Activated CD4-positive, alpha-beta T cell treated with anti-CD3 and anti-CD28 coated beads, Interleukin-2, amount 10 ng/mL, durations not matched to agents 24 days and 14 days (primary cell): ENCODE data around the gene CPVL. TPM values are rescaled to one million over a fixed set of nuclear protein-coding genes. Genes with fewer than 3 reads are reported as not detected.

Experiments
- DNase-seq: peaks from one replicate; pipeline ENCODE4 v3.0.0; 2022
- H3K27ac Mint-ChIP-seq: one replicate; pipeline ENCODE4 v1.8.0; 2022; ENCODE audit warnings: mild to moderate bottlenecking, mixed read lengths
- H3K27me3 Mint-ChIP-seq: one replicate; pipeline ENCODE4 v1.8.0; 2022; ENCODE audit warnings: mixed read lengths
- H3K36me3 Mint-ChIP-seq: one replicate; pipeline ENCODE4 v1.8.0; 2022; ENCODE audit warnings: low read depth, mild to moderate bottlenecking, mixed read lengths
- H3K4me1 Mint-ChIP-seq: one replicate; pipeline ENCODE4 v1.8.0; 2021; ENCODE audit warnings: mixed read lengths
- H3K4me3 Mint-ChIP-seq: one replicate; pipeline ENCODE4 v1.8.0; 2022; ENCODE audit warnings: mild to moderate bottlenecking, moderate library complexity, mixed read lengths
- H3K9me3 Mint-ChIP-seq: one replicate; pipeline ENCODE4 v1.8.0; 2021; ENCODE audit warnings: mixed read lengths
- intact Hi-C: fragments of 100-400 bp; cut with micrococcal nuclease; formaldehyde crosslinking; loops from one replicate; pipeline ENCODE4 v1.15.1; 2023
- total RNA-seq: library from RNA; stranded (reverse); gene quantifications from 2 replicates; pipeline ENCODE4 v1.2.3, GENCODE V29; 2022

CPVL gene
- total RNA-seq: not detected in 2 replicates

- Mint-ChIP-seq H3K36me3 (no peaks in the 10 kb centered on the region), H3K9me3 (no peaks in the 10 kb centered on the region), H3K4me1 (no peaks in the 10 kb centered on the region), H3K27me3 (peaks cover 34% of the 10 kb centered on the region), H3K4me3 (no peak within 1 kb of the TSS), H3K27ac (no peak within 1 kb of the TSS)
- intact Hi-C loops: no loop called here
- no peak for DNase-seq
Observed at GRCh38 chr7:29146057-29146706, at the start of gene CPVL. Gene CPVL, minus strand, starts transcription at chr7:29146537. Its CDS starts 25,476 bp downstream, at chr7:29121061.

- H3K27ac Mint-ChIP-seq: no peak within 1 kb of the TSS
- no peaks in the 10 kb centered on the region for H3K9me3 Mint-ChIP-seq
- H3K4me3 Mint-ChIP-seq: peak within 1 kb of the TSS; percentile 75
- intact Hi-C loops: loop anchor here (5.0 to 10.0 kb wide), 4 partner anchors 92 to 270 kb away; partner anchors contain the start of gene TRIL
- H3K4me1 Mint-ChIP-seq: peaks cover 15% of the 10 kb centered on the region
- peak; percentile 81 for DNase-seq
- H3K27me3 Mint-ChIP-seq: peaks cover 74% of the 10 kb centered on the region
- H3K36me3 Mint-ChIP-seq: no peaks in the 10 kb centered on the region
Observed at GRCh38 chr7:29194594-29195427, 48.5 kb upstream of the CPVL start, which contains the start of gene CHN2. Gene CHN2, plus strand, starts transcription at chr7:29194775.

GRCh38 chr7:29194206-29194593 is 47.9 kb upstream of the CPVL start:
- intact Hi-C loops: loop anchor here (10.0 kb wide), 3 partner anchors 151 to 269 kb away; partner anchors contain the start of gene TRIL
- no peak for DNase-seq
- H3K27me3 Mint-ChIP-seq: peaks cover 75% of the 10 kb centered on the region
- H3K4me3 Mint-ChIP-seq: peak overlapping the region; percentile 74
- no peak overlapping the region for H3K27ac Mint-ChIP-seq
- no peaks in the 10 kb centered on the region for H3K9me3 Mint-ChIP-seq
- no peaks in the 10 kb centered on the region for H3K36me3 Mint-ChIP-seq
- peaks cover 16% of the 10 kb centered on the region for H3K4me1 Mint-ChIP-seq

GRCh38 chr7:29193316-29194205 is 47.2 kb upstream of the CPVL start:
- Mint-ChIP-seq H3K4me1 (peaks cover 16% of the 10 kb centered on the region), H3K27me3 (peaks cover 73% of the 10 kb centered on the region)
- intact Hi-C loops: loop anchor here (10.0 kb wide), 3 partner anchors 151 to 269 kb away; partner anchors contain the start of gene TRIL

GRCh38 chr7:29192811-29193210 is 46.5 kb upstream of the CPVL start:
- Mint-ChIP-seq H3K27ac (no peak overlapping the region), H3K27me3 (peaks cover 69% of the 10 kb centered on the region), H3K4me3 (no peak overlapping the region), H3K4me1 (peaks cover 16% of the 10 kb centered on the region), H3K9me3 (no peaks in the 10 kb centered on the region), H3K36me3 (no peaks in the 10 kb centered on the region)
- intact Hi-C loops: loop anchor here (10.0 kb wide), 3 partner anchors 152 to 268 kb away; partner anchors contain the start of gene TRIL
- DNase-seq: no peak

More at GRCh38 chr7:29193316-29194205, 47.2 kb upstream of the CPVL start:
- no peaks in the 10 kb centered on the region for H3K9me3 Mint-ChIP-seq
- no peak for DNase-seq
- H3K36me3 Mint-ChIP-seq: no peaks in the 10 kb centered on the region
- no peak overlapping the region for H3K27ac Mint-ChIP-seq
- peak overlapping the region; percentile 53 for H3K4me3 Mint-ChIP-seq

- Mint-ChIP-seq H3K4me3 (no peak overlapping the region), H3K27ac (no peak overlapping the region), H3K36me3 (no peaks in the 10 kb centered on the region), H3K27me3 (peaks cover 64% of the 10 kb centered on the region), H3K9me3 (no peaks in the 10 kb centered on the region), H3K4me1 (peaks cover 16% of the 10 kb centered on the region)
- intact Hi-C loops: loop anchor here (10.0 kb wide), 3 partner anchors 152 to 268 kb away; partner anchors contain the start of gene TRIL
- no peak for DNase-seq
Observed at GRCh38 chr7:29192323-29192722, 46.0 kb upstream of the CPVL start.

GRCh38 chr7:29190349-29191045 is 44.2 kb upstream of the CPVL start:
- no peaks in the 10 kb centered on the region for H3K9me3 Mint-ChIP-seq
- peaks cover 49% of the 10 kb centered on the region for H3K27me3 Mint-ChIP-seq

GRCh38 chr7:29189743-29190201 is 43.4 kb upstream of the CPVL start:
- H3K27ac Mint-ChIP-seq: no peak overlapping the region
- H3K36me3 Mint-ChIP-seq: no peaks in the 10 kb centered on the region
- H3K4me3 Mint-ChIP-seq: no peak overlapping the region
- intact Hi-C loops: loop anchor here (1.0 to 10.0 kb wide), 4 partner anchors 155 to 265 kb away; partner anchors contain the start of gene TRIL
- no peaks in the 10 kb centered on the region for H3K9me3 Mint-ChIP-seq
- peak; percentile 82 for DNase-seq
- peaks cover 2% of the 10 kb centered on the region for H3K4me1 Mint-ChIP-seq
- H3K27me3 Mint-ChIP-seq: peaks cover 43% of the 10 kb centered on the region

More at GRCh38 chr7:29190349-29191045, 44.2 kb upstream of the CPVL start:
- H3K36me3 Mint-ChIP-seq: no peaks in the 10 kb centered on the region
- DNase-seq: no peak
- peaks cover 7% of the 10 kb centered on the region for H3K4me1 Mint-ChIP-seq
- H3K4me3 Mint-ChIP-seq: no peak overlapping the region
- H3K27ac Mint-ChIP-seq: no peak overlapping the region
- intact Hi-C loops: loop anchor here (1.0 to 10.0 kb wide), 4 partner anchors 154 to 266 kb away; partner anchors contain the start of gene TRIL

- no peak overlapping the region for H3K27ac Mint-ChIP-seq
- peaks cover 2% of the 10 kb centered on the region for H3K4me1 Mint-ChIP-seq
- H3K36me3 Mint-ChIP-seq: no peaks in the 10 kb centered on the region
- no peak overlapping the region for H3K4me3 Mint-ChIP-seq
- H3K27me3 Mint-ChIP-seq: peaks cover 14% of the 10 kb centered on the region
- no peak for DNase-seq
- intact Hi-C loops: no loop called here
- H3K9me3 Mint-ChIP-seq: no peaks in the 10 kb centered on the region
Observed at GRCh38 chr7:29185613-29186012, 39.3 kb upstream of the CPVL start.

- no peak for DNase-seq
- no peaks in the 10 kb centered on the region for H3K36me3 Mint-ChIP-seq
- intact Hi-C loops: no loop called here
- H3K9me3 Mint-ChIP-seq: no peaks in the 10 kb centered on the region
- H3K27me3 Mint-ChIP-seq: peaks cover 10% of the 10 kb centered on the region
- no peak overlapping the region for H3K4me3 Mint-ChIP-seq
- peaks cover under 1% of the 10 kb centered on the region for H3K4me1 Mint-ChIP-seq
- H3K27ac Mint-ChIP-seq: no peak overlapping the region
Observed at GRCh38 chr7:29184599-29184998, 38.3 kb upstream of the CPVL start.

- Mint-ChIP-seq H3K4me1 (peaks cover 10% of the 10 kb centered on the region), H3K36me3 (no peaks in the 10 kb centered on the region), H3K4me3 (no peak overlapping the region), H3K9me3 (no peaks in the 10 kb centered on the region), H3K27me3 (peaks cover 13% of the 10 kb centered on the region), H3K27ac (no peak overlapping the region)
- no peak for DNase-seq
- intact Hi-C loops: no loop called here
Observed at GRCh38 chr7:29179115-29179514, 32.8 kb upstream of the CPVL start.

- H3K36me3 Mint-ChIP-seq: no peaks in the 10 kb centered on the region
- intact Hi-C loops: no loop called here
- H3K9me3 Mint-ChIP-seq: no peaks in the 10 kb centered on the region
- peaks cover 10% of the 10 kb centered on the region for H3K4me1 Mint-ChIP-seq
- peak; percentile 58 for DNase-seq
- H3K27ac Mint-ChIP-seq: no peak overlapping the region
- H3K27me3 Mint-ChIP-seq: peaks cover 13% of the 10 kb centered on the region
- peak overlapping the region; percentile 2 for H3K4me3 Mint-ChIP-seq
Observed at GRCh38 chr7:29177963-29178600, 31.7 kb upstream of the CPVL start.
